Astrocyte (in vitro differentiated cells and primary cell): Measurements from ENCODE around the gene PLEKHG3.

Experiments used
- EZH2 ChIP-seq: IDR thresholded peaks from 2 replicates; pipeline ENCODE4 v1.6.1; 2012; ENCODE audit warnings: mild to moderate bottlenecking, low read length, inconsistent platforms; ENCODE audit not compliant: insufficient read depth
- TF ChIP-seq, protein P1 (sequence below): IDR thresholded peaks from 2 replicates; pipeline ENCODE4 v1.5.1; 2011; ENCODE audit warnings: low read depth, mild to moderate bottlenecking, inconsistent platforms, low read length, moderate library complexity; ENCODE audit not compliant: insufficient read depth

DNA sequence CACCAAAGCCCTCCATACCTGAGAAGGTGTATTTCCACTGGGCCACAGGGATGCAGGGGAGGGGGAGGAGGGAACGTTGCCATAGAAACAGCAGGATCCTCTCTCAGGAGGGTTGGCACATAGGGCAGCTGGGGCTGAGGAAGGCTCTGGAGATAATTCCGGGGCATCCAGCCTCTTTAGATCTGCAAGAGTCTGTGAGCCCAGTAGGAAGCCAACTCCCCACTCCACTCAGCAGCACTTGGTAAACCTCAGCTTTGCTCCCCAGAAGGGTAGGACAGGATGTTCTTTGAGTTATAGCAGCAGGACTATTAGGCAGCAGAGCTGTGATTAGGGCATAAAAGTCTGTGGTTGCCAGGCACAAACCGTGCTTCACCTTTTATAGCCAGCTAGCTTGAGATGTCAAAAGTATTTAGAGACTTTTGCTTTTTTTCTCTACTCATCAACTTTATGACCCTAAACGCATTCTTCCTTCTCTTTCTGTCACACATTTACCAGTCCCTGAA lies 7.8 kb upstream of the PLEKHG3 start:
- TF ChIP-seq, protein P1, sequence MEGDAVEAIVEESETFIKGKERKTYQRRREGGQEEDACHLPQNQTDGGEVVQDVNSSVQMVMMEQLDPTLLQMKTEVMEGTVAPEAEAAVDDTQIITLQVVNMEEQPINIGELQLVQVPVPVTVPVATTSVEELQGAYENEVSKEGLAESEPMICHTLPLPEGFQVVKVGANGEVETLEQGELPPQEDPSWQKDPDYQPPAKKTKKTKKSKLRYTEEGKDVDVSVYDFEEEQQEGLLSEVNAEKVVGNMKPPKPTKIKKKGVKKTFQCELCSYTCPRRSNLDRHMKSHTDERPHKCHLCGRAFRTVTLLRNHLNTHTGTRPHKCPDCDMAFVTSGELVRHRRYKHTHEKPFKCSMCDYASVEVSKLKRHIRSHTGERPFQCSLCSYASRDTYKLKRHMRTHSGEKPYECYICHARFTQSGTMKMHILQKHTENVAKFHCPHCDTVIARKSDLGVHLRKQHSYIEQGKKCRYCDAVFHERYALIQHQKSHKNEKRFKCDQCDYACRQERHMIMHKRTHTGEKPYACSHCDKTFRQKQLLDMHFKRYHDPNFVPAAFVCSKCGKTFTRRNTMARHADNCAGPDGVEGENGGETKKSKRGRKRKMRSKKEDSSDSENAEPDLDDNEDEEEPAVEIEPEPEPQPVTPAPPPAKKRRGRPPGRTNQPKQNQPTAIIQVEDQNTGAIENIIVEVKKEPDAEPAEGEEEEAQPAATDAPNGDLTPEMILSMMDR = no peak
- TF ChIP-seq EZH2 = no peak
